Stimulated activated CD4-positive, alpha-beta T cell treated with anti-CD3 and anti-CD28 coated beads, Interleukin-12 subunit alpha, Interleukin-12 subunit beta, amount 100 ng/mL, for 4 hours (primary cell): Measurements from ENCODE around the gene RAB39B.
"Not testable (repeated sequence)": the region's sequence is repeated elsewhere in the genome, so short reads cannot be mapped to it uniquely, and the experiment has no call there.

ENCODE experiments used
- DNase-seq: peaks from one replicate; pipeline ENCODE4 v3.0.0-alpha.2; 2020

The RAB39B gene

GRCh38 chrX:155263854-155264628, at the start of gene RAB39B:
TSS of gene RAB39B (minus strand) at chrX:155264491. CDS start at chrX:155264288, 203 bp downstream.
- peak; percentile 59 for DNase-seq

- no peak for DNase-seq
These were observed 49.5 kb upstream of the RAB39B start for GRCh38 chrX:155313766-155314165.

GRCh38 chrX:155293771-155294170, 29.5 kb upstream of the RAB39B start:
- no peak for DNase-seq

- DNase-seq = no peak
These were observed 15.6 kb upstream of the RAB39B start for GRCh38 chrX:155279873-155280272.

GRCh38 chrX:155270969-155271368, 6.7 kb upstream of the RAB39B start:
- DNase-seq = no peak

DNA sequence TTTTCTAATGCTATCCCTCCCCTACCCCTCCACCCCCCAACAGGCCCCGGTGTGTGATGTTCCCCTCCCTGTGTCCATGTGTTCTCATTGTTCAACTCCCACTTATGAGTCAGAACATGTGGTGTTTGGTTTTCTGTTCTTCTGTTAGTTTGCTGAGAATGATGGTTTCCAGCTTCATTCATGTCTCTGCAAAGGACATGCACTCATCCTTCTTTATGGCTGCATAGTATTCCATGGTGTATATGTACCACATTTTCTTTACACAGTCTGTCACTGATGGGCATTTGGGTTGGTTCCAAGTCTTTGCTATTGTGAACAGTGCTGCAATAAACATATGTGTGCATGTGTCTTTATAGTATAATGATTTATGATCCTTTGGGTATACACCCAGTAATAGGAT, 3.7 kb upstream of the RAB39B start:
- DNase-seq = not testable (repeated sequence)

- no peak for DNase-seq
These were observed 2.1 kb upstream of the RAB39B start for GRCh38 chrX:155266439-155266838.

- DNase-seq = no peak
These were observed 1.1 kb downstream of the RAB39B start for GRCh38 chrX:155262970-155263754.

- DNase-seq = no peak
These were observed 4.5 kb downstream of the RAB39B start for GRCh38 chrX:155259752-155260151.

GRCh38 chrX:155251391-155251790, 12.9 kb downstream of the RAB39B start:
- no peak for DNase-seq

- DNase-seq = no peak
These were observed 16.8 kb downstream of the RAB39B start for GRCh38 chrX:155247497-155247896.

DNA sequence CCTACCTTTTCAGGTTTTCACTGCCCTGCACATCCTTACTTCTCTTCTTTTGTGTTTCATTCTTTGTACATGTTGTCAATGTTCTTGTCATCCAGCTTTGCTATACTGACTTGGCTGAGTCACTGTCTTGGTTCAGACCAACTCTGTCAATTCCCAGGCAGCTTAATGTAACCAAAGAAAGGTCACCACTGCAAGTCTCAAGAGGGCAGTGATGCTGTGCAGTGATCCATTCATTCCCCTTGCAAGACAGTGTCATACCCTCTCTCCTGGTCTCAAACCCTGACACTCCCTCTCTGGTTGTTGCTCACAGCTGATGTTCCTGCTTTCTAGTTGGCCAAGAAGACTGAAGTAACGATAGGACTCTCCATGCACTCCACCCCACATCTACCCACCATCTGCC, 17.5 kb downstream of the RAB39B start:
- DNase-seq = no peak

DNA sequence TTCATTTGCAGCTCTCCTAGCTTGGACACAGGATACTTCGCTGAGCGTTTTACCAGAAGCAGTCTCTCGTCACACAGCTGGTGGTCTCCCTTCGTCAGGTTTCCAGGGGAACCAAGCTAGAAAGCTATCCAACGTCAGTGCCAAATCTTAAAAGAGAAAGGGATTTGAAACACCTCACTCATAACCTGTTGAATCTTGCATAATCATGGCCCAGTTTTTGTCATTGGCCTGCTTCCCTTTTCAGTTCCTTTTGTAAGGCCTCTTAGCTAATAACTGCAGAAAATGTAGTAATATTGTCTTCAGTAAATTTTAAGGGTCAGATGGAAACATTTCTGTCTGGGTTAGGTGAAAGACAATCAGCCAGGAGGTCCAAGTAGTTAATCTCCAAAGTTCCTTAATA, 22.0 kb downstream of the RAB39B start:
- no peak for DNase-seq

DNA sequence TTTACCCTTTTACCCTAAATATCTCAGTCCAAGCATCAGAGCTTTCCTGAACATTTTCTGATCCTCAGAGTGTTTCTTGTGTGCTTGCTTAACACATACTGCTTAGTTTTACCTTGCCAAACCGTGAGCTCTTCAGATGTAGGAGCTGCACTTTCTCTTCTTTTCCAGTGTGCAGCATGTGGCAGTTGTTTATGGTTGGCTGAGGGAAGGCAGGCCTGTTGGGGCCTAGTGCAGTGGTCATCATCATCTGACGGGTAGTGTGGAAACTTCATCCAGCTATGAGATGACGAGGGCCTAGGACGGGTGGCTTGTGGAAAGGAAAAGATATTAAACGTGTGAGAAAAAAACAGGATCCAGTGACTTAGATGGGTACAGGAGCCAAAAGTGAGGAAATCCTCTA, 26.6 kb downstream of the RAB39B start:
- no peak for DNase-seq

GRCh38 chrX:155235891-155236290, 28.4 kb downstream of the RAB39B start:
- DNase-seq = no peak

DNA sequence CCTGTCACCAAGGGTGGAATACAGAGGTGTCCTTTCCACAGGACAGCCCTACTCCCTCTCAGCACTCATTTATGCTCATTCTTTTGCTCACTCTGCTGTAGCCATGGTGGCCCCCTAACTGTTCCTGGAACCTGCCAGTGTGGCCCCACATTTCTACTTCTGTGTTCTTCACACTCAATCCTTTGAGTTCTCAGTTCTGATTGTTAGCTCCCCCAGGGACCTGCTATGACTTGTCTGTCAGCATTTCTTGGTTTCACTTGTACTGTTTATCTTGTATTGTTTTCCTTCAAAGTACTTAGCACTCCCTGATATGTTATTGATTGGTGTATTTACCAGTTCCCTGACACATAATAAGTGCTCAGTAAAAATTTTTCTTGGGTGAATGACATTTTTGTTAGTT, 33.1 kb downstream of the RAB39B start:
- DNase-seq = no peak

DNA sequence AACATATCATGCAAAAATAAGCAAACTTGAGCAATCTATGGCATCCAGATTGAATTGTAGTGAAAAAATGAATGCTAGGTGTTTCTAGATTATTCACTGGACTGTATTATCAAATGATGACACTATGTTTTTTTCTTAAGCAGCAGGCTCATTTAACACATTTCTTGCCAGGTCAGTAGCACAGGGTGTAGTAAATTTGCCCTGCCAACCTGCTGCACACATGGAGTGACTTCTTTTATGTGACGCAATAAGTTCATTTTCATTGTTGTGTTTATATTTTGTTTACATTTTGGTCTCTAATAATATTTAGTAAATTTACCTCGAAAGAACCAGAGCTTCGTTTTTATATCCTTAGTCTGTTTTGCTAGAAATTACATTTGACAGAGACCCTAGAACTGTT, 38.5 kb downstream of the RAB39B start:
- no peak for DNase-seq

GRCh38 chrX:155223746-155224145, 40.5 kb downstream of the RAB39B start:
- not testable (repeated sequence) for DNase-seq

- DNase-seq = no peak
These were observed 42.9 kb downstream of the RAB39B start for GRCh38 chrX:155221351-155221750.

DNA sequence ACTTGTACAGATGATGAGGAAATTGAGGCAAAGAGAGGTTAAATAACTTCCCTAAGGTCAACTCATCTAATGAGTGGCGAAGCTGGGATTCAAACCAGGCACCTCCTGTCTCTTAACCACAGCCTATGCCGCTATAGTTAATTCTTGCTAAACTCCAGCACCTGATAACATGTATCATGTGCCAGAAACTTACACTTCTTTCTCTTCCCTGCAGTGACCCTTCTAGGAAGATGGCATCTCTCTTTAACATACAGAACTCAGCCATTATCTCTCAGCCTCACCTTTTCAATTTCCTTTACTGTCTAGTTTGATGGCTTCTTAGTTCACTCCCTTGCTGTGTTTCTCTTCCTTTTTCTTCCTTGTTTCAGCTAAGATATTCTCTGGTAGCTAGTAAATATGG, 45.5 kb downstream of the RAB39B start:
- no peak for DNase-seq

GRCh38 chrX:155216940-155217440, 47.3 kb downstream of the RAB39B start:
- no peak for DNase-seq

- DNase-seq = peak; percentile 77
These were observed 47.9 kb downstream of the RAB39B start, which contains the start of gene VBP1 for GRCh38 chrX:155216179-155216939. TSS of gene VBP1 (plus strand) at chrX:155216460. CDS start at chrX:155216483, 23 bp downstream.
